ENCODE measurements around the gene BMX. TPM values are rescaled to one million over a fixed set of nuclear protein-coding genes. Genes with fewer than 3 reads are reported as not detected.

Gene BMX
- total and polyA plus RNA-seq, 9 of the 15 experiments (the other 6 are each of a cell fraction or from before 2014, with no cell fraction given): 0.45 to 4.2 (median 1.8) TPM

DNA sequence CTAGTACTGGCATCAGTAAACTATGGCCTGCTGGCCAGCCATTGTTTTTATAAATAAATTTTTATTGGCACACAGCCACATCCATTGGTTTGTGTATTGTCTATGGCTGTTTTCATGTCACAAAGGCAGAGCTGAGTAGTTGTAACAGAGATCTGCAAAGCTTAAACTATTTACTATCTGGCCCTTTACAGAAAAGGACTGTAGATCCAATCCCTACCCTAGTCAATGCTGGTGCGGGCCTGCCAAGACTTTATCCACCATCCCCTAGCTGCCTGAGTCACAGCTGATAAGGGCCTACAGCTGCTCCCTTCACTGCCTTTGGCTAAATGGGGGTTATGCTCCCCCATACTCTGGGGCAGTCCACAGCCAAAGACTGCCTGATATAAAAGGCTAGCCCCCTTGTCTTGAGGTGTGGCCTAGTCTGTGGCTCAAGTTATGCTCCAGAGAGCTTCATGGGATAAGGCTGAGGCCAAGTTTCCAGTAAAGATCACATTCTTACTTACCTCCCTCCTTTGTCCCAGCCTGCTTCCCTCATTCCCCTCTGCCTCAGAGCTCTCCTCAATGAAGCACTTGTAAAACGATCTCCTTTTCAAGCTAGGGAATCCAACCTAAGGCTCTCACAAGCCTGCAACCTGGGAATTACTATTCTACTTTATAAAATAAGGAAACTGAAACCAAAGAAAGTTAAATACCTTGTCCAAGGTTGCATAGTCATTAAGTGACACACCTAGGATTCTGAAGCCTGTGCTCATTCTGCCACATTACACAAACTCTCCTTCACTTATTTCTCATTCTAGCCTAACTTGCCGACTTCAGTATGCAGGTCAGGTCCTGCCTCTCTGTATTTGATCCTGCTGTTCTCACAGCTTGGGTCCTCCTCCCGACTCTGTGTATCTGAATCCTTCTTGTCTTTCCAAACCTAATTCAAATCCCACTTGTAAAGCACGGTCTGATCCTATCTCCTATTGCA, 79.5 kb downstream of the BMX start (continued):
- TF ChIP-seq CREB1 (IDR thresholded peaks at IDR 0.05) (peak; percentile 65), CREB1 (CRISPR knock-in tag; IDR thresholded peaks at IDR 0.05) (no peak), STAG1 (CRISPR knock-in tag; IDR thresholded peaks at IDR 0.05; ENCODE audit: borderline replicate concordance) (no peak), POLR3A (IDR thresholded peaks at IDR 0.05; ENCODE audit: borderline replicate concordance, extremely low read depth, insufficient read depth, insufficient read length) (no peak), CBX1 (IDR thresholded peaks at IDR 0.05; ENCODE audit: low read depth) (no peak), TEAD1 (CRISPR knock-in tag; IDR thresholded peaks at IDR 0.05) (0 out of 4 replicates have a peak, but pooled peaks of 1 of the 2 experiments have one; percentile 7), ZNF24 (IDR thresholded peaks at IDR 0.05) (no peak), NCOA4 (IDR thresholded peaks at IDR 0.05; ENCODE audit: partially characterized antibody) (no peak), SMAD2 (IDR thresholded peaks at IDR 0.05; ENCODE audit: low read depth, low read length) (no peak), RFX7 (CRISPR knock-in tag; IDR thresholded peaks at IDR 0.05) (no peak), KLF16 (IDR thresholded peaks at IDR 0.05) (peak; percentile 81), ZFX (CRISPR knock-in tag; IDR thresholded peaks at IDR 0.05) (peak; percentile 55; the same call in 1 of the 2 replicates), BCL6 (CRISPR knock-in tag; IDR thresholded peaks at IDR 0.05) (no peak), NR3C1 (CRISPR knock-in tag; IDR thresholded peaks at IDR 0.05) (no peak), RB1 (IDR thresholded peaks at IDR 0.05; ENCODE audit: low read depth) (no peak), ZNF589 (CRISPR knock-in tag; IDR thresholded peaks at IDR 0.05; ENCODE audit: low read depth) (no peak), NRF1 (conservative IDR thresholded peaks at IDR 0.05 in 1 of 2, IDR thresholded peaks at IDR 0.05 in 1 of 2) (no peak), ZNF561 (CRISPR knock-in tag; conservative IDR thresholded peaks at IDR 0.05) (no peak), ZZZ3 (IDR thresholded peaks at IDR 0.05) (no peak), ARID2 (IDR thresholded peaks at IDR 0.05) (no peak), MTA3 (IDR thresholded peaks at IDR 0.05; ENCODE audit: borderline replicate concordance) (peak; percentile 69; the same call in 1 of the 2 replicates), TRIM28 (IDR thresholded peaks at IDR 0.05) (no peak), SMARCA4 (IDR thresholded peaks at IDR 0.05) (peak; percentile 88), NR1H2 (CRISPR knock-in tag; IDR thresholded peaks at IDR 0.05) (no peak), MYNN (IDR thresholded peaks at IDR 0.05) (0 out of 2 replicates have a peak, but pooled peaks have one; percentile 20), MYNN (CRISPR knock-in tag; IDR thresholded peaks at IDR 0.05) (no peak), MAFG (tag; conservative IDR thresholded peaks at IDR 0.05) (no peak), ZNF79 (CRISPR knock-in tag; IDR thresholded peaks at IDR 0.05; ENCODE audit: low read depth) (no peak)
- TF ChIP-seq, protein P1, sequence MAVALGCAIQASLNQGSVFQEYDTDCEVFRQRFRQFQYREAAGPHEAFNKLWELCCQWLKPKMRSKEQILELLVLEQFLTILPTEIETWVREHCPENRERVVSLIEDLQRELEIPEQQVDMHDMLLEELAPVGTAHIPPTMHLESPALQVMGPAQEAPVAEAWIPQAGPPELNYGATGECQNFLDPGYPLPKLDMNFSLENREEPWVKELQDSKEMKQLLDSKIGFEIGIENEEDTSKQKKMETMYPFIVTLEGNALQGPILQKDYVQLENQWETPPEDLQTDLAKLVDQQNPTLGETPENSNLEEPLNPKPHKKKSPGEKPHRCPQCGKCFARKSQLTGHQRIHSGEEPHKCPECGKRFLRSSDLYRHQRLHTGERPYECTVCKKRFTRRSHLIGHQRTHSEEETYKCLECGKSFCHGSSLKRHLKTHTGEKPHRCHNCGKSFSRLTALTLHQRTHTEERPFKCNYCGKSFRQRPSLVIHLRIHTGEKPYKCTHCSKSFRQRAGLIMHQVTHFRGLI (CRISPR knock-in tag; IDR thresholded peaks at IDR 0.05): no peak
- TF ChIP-seq, protein P2, sequence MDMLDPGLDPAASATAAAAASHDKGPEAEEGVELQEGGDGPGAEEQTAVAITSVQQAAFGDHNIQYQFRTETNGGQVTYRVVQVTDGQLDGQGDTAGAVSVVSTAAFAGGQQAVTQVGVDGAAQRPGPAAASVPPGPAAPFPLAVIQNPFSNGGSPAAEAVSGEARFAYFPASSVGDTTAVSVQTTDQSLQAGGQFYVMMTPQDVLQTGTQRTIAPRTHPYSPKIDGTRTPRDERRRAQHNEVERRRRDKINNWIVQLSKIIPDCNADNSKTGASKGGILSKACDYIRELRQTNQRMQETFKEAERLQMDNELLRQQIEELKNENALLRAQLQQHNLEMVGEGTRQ (CRISPR knock-in tag; IDR thresholded peaks at IDR 0.05): no peak
- TF ChIP-seq, protein P3, sequence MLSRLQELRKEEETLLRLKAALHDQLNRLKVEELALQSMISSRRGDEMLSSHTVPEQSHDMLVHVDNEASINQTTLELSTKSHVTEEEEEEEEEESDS (CRISPR knock-in tag; IDR thresholded peaks at IDR 0.05): no peak
